Progenitor cell of endocrine pancreas (in vitro differentiated cells): ENCODE measurements around the gene ELOB. TPM values are rescaled to one million over a fixed set of nuclear protein-coding genes. Genes with fewer than 3 reads are reported as not detected.

Source experiments
- DNase-seq: peaks from one replicate; pipeline ENCODE4 v3.0.0; 2021; ENCODE audit warnings: low spot score; ENCODE audit not compliant: unreplicated experiment
- H3K27ac Mint-ChIP-seq: 2 replicates; pipeline ENCODE4 v1.8.0; 2021; ENCODE audit warnings: mild to moderate bottlenecking, moderate library complexity, mixed read lengths
- H3K27me3 Mint-ChIP-seq: 2 replicates; pipeline ENCODE4 v1.8.0; 2021; ENCODE audit warnings: mixed read lengths
- H3K36me3 Mint-ChIP-seq: 2 replicates; pipeline ENCODE4 v1.8.0; 2022; ENCODE audit warnings: mixed read lengths; ENCODE audit not compliant: insufficient read depth
- H3K4me1 Mint-ChIP-seq: 2 replicates; pipeline ENCODE4 v1.8.0; 2021; ENCODE audit warnings: low read depth, mixed read lengths
- H3K4me3 Mint-ChIP-seq: 2 replicates; pipeline ENCODE4 v1.8.0; 2021; ENCODE audit warnings: low read depth, mild to moderate bottlenecking, moderate library complexity, mixed read lengths
- H3K9me3 Mint-ChIP-seq: 2 replicates; pipeline ENCODE4 v1.8.0; 2021; ENCODE audit warnings: low read depth, mixed read lengths
- CTCF ChIP-seq: fragments of 200-600 bp; sonication (generic); IDR thresholded peaks from one replicate; pipeline ENCODE4 v1.5.0; 2021; ENCODE audit warnings: antibody characterized with exemption, mild to moderate bottlenecking; ENCODE audit not compliant: unreplicated experiment
- total RNA-seq: library from RNA; stranded (reverse); gene quantifications from 2 replicates; pipeline ENCODE4 v1.2.1, GENCODE V29; 2021

ELOB gene
- total RNA-seq, 1 donor from 2014 or later: 201 TPM

- no peaks in the 10 kb centered on the region for H3K9me3 Mint-ChIP-seq
- no peaks in the 10 kb centered on the region for H3K27me3 Mint-ChIP-seq
- H3K36me3 Mint-ChIP-seq: no peaks in the 10 kb centered on the region
- peaks cover 11% of the 10 kb centered on the region for H3K4me1 Mint-ChIP-seq
- H3K27ac Mint-ChIP-seq: no peak overlapping the region
- no peak overlapping the region for H3K4me3 Mint-ChIP-seq
- no peak for TF ChIP-seq CTCF
- DNase-seq: no peak
These were observed 40.4 kb downstream of the ELOB start for GRCh38 chr16:2736476-2737237.

- H3K27me3 Mint-ChIP-seq: no peaks in the 10 kb centered on the region
- no peak overlapping the region for H3K4me3 Mint-ChIP-seq
- DNase-seq: no peak
- peaks cover 8% of the 10 kb centered on the region for H3K4me1 Mint-ChIP-seq
- H3K36me3 Mint-ChIP-seq: no peaks in the 10 kb centered on the region
- TF ChIP-seq CTCF: no peak
- no peaks in the 10 kb centered on the region for H3K9me3 Mint-ChIP-seq
- no peak overlapping the region for H3K27ac Mint-ChIP-seq
These were observed 42.1 kb downstream of the ELOB start for GRCh38 chr16:2734844-2735515.

GRCh38 chr16:2728034-2728433 lies 49.0 kb downstream of the ELOB start:
- no peak for DNase-seq
- no peak for TF ChIP-seq CTCF
- Mint-ChIP-seq H3K9me3 (no peaks in the 10 kb centered on the region), H3K4me3 (no peak overlapping the region), H3K36me3 (no peaks in the 10 kb centered on the region), H3K4me1 (peaks cover 1% of the 10 kb centered on the region), H3K27ac (no peak overlapping the region), H3K27me3 (peaks cover 12% of the 10 kb centered on the region)

GRCh38 chr16:2726923-2727322 lies 50.2 kb downstream of the ELOB start:
- H3K27ac Mint-ChIP-seq: no peak overlapping the region
- H3K4me1 Mint-ChIP-seq: peaks cover 1% of the 10 kb centered on the region
- TF ChIP-seq CTCF: no peak
- H3K9me3 Mint-ChIP-seq: no peaks in the 10 kb centered on the region
- peaks cover 12% of the 10 kb centered on the region for H3K27me3 Mint-ChIP-seq
- H3K36me3 Mint-ChIP-seq: no peaks in the 10 kb centered on the region
- no peak overlapping the region for H3K4me3 Mint-ChIP-seq
- no peak for DNase-seq

GRCh38 chr16:2724816-2725348 lies 52.2 kb downstream of the ELOB start:
- H3K4me1 Mint-ChIP-seq: no peaks in the 10 kb centered on the region
- no peak for TF ChIP-seq CTCF
- no peaks in the 10 kb centered on the region for H3K9me3 Mint-ChIP-seq
- no peak for DNase-seq
- H3K4me3 Mint-ChIP-seq: no peak overlapping the region
- no peak overlapping the region for H3K27ac Mint-ChIP-seq
- H3K27me3 Mint-ChIP-seq: peaks cover 12% of the 10 kb centered on the region
- H3K36me3 Mint-ChIP-seq: no peaks in the 10 kb centered on the region
